BE2C (cell line): ENCODE results near the gene LNX1.

Source experiments
- DNase-seq: peaks from one replicate; pipeline ENCODE4 v3.0.0-alpha.2; 2020
- H3K27me3 ChIP-seq: fragments of 250-450 bp; sonication (Bioruptor Pico); 2 replicates; pipeline ENCODE4 v1.5.1; 2020; ENCODE audit warnings: mild to moderate bottlenecking
- H3K36me3 ChIP-seq: fragments of 250-450 bp; sonication (Bioruptor Pico); 2 replicates; pipeline ENCODE4 v1.5.1; 2020; ENCODE audit warnings: mild to moderate bottlenecking
- H3K4me1 ChIP-seq: fragments of 250-450 bp; sonication (Bioruptor Pico); 2 replicates; pipeline ENCODE4 v1.5.1; 2020
- H3K4me3 ChIP-seq: 2 replicates; pipeline ENCODE4 v1.5.1; 2011; ENCODE audit warnings: low read depth, low read length
- H3K9me3 ChIP-seq: fragments of 250-450 bp; sonication (Bioruptor Pico); 2 replicates; pipeline ENCODE4 v1.5.1; 2020
- TF ChIP-seq, protein P1 (sequence below): IDR thresholded peaks from 2 replicates; pipeline ENCODE4 v1.5.1; 2012; ENCODE audit warnings: mild to moderate bottlenecking, low read depth, low read length

LNX1 gene

GRCh38 chr4:53489279-53489889 is 101.9 kb downstream of the LNX1 start:
- H3K27me3 ChIP-seq = no peaks in the 10 kb centered on the region
- DNase-seq = no peak

DNA sequence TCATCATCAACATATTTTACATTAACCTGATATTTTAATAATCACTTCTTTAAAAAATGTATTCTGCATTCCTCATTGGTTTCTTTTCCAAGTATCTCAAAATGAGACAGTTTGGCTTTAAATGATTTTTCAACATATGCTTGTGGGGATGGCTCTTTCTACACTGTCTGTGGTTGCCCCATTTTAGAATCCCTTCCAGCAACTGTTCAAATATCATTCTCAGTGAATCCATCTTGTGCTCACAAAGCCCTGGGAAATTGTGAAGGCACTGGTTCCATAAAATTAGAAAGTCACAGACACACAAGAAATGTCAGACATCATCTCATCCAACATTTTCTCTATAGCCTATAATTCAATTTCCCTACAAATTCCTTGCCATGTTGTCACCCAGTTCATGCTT is 103.5 kb downstream of the LNX1 start:
- Histone ChIP-seq H3K9me3 (no peaks in the 10 kb centered on the region), H3K36me3 (no peaks in the 10 kb centered on the region), H3K4me3 (no peak overlapping the region), H3K27me3 (no peaks in the 10 kb centered on the region), H3K4me1 (peaks cover 11% of the 10 kb centered on the region)
- no peak for DNase-seq
- TF ChIP-seq, protein P1, sequence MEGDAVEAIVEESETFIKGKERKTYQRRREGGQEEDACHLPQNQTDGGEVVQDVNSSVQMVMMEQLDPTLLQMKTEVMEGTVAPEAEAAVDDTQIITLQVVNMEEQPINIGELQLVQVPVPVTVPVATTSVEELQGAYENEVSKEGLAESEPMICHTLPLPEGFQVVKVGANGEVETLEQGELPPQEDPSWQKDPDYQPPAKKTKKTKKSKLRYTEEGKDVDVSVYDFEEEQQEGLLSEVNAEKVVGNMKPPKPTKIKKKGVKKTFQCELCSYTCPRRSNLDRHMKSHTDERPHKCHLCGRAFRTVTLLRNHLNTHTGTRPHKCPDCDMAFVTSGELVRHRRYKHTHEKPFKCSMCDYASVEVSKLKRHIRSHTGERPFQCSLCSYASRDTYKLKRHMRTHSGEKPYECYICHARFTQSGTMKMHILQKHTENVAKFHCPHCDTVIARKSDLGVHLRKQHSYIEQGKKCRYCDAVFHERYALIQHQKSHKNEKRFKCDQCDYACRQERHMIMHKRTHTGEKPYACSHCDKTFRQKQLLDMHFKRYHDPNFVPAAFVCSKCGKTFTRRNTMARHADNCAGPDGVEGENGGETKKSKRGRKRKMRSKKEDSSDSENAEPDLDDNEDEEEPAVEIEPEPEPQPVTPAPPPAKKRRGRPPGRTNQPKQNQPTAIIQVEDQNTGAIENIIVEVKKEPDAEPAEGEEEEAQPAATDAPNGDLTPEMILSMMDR = no peak

More at GRCh38 chr4:53489279-53489889, 101.9 kb downstream of the LNX1 start:
- Histone ChIP-seq H3K9me3 (no peaks in the 10 kb centered on the region), H3K4me3 (no peak overlapping the region), H3K4me1 (peaks cover 11% of the 10 kb centered on the region), H3K36me3 (no peaks in the 10 kb centered on the region)
- TF ChIP-seq, protein P1 = no peak

DNA sequence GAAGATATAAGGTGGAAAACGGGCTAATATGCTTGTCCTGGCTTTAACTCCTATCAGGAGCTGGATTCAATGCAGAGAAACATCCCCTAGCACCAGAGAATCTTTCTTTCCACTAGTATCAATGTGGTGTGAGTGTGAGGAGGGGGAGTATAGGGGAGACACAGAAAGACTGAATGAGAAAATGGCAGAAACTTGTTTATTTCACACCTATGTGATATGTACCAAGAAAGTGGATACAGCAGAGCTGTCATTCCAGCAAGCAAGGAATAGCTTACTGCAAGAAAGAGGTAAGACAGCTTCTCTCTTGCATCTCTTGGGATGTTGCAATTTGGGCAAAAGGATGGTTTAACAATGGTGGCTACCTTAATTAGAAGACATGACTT is 105.6 kb downstream of the LNX1 start:
- DNase-seq = no peak
- H3K4me3 ChIP-seq = no peak overlapping the region
- H3K9me3 ChIP-seq = no peaks in the 10 kb centered on the region
- H3K27me3 ChIP-seq = no peaks in the 10 kb centered on the region
- TF ChIP-seq, protein P1 = no peak
- H3K4me1 ChIP-seq = peaks cover 11% of the 10 kb centered on the region
- H3K36me3 ChIP-seq = no peaks in the 10 kb centered on the region

GRCh38 chr4:53484911-53485657 is 106.2 kb downstream of the LNX1 start:
- no peak for DNase-seq
- H3K27me3 ChIP-seq = no peaks in the 10 kb centered on the region
- no peak overlapping the region for H3K4me3 ChIP-seq
- no peaks in the 10 kb centered on the region for H3K9me3 ChIP-seq
- TF ChIP-seq, protein P1 = no peak
- no peaks in the 10 kb centered on the region for H3K36me3 ChIP-seq
- peaks cover 11% of the 10 kb centered on the region for H3K4me1 ChIP-seq

DNA sequence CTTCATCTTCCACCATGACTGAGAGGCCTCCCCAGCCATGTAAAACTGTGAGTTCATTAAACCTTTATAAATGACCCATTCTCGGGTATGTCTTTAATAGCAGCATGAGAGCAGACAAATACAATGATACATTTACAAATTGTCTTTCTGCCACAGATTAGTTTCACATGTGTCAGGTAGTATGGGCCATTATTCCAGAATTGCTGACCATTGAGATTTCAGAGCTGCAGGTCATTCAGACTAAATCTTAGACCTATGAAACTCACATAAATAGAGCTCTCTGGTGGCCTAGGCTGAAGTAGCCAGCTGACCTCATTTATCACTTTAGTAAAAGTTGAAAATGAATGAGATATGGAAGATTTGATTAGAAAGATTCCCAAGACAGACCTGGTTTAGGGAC is 108.0 kb downstream of the LNX1 start:
- Histone ChIP-seq H3K9me3 (no peaks in the 10 kb centered on the region), H3K36me3 (no peaks in the 10 kb centered on the region), H3K4me3 (no peak overlapping the region), H3K4me1 (peaks cover 9% of the 10 kb centered on the region), H3K27me3 (no peaks in the 10 kb centered on the region)
- no peak for DNase-seq
- TF ChIP-seq, protein P1 = no peak

DNA sequence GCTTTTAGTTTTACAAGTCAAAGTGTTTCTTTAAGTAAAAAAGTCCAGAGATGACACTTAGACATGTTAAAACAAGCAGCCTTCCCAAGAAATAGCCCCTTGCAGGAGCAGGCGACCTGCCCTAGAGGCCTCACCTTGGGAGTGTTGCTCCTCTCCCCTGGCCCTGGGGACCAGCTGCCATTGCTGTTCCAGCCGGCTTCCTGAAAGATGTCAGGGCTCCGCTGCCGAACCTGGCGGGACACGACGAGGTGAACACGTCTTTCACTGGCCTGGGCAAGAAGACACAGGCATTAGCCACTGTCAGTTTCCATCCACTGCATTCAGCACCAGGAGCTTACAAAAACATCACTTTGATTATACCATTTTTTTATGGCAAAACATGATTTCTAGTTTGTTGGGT is 109.7 kb downstream of the LNX1 start:
- Histone ChIP-seq H3K27me3 (no peaks in the 10 kb centered on the region), H3K4me3 (no peak overlapping the region), H3K4me1 (no peaks in the 10 kb centered on the region), H3K9me3 (no peaks in the 10 kb centered on the region), H3K36me3 (no peaks in the 10 kb centered on the region)
- TF ChIP-seq, protein P1 = no peak
- no peak for DNase-seq
